K562 (cell line): Measurements from ENCODE around the gene IL17RA. TPM values are rescaled to one million over a fixed set of nuclear protein-coding genes. Genes with fewer than 3 reads are reported as not detected.

Experiments
- ATAC-seq: fragments of 200-7000 bp; cut with Tn5 transposase; 3 replicates; pipeline ENCODE4 v1.9.1; 2020; ENCODE audit warnings: moderate library complexity
- BruUV-seq: library from RNA; stranded (reverse); fragments of 400-500 nt; replicated peaks from 2 replicates; lab custom pipeline; 2021; lab: Mats Ljungman, UMichigan
- CTCF ChIA-PET: fragments of 300-600 bp; formaldehyde crosslinking; extraction: SDS; loops from one replicate; lab custom pipeline; 2021; ENCODE audit warnings: low intra/inter-chr PET ratio; lab: Yijun Ruan, JAX
- POLR2A ChIA-PET: fragments of 300-600, 350-650 bp; sonication (Branson Sonifier 250); formaldehyde crosslinking; extraction: SDS; loops from one replicate; lab custom pipeline; 2021; ENCODE audit warnings: antibody characterized with exemption, inconsistent platforms; lab: Yijun Ruan, JAX
- DNase-seq, 4 experiments: peaks; one replicate each; pipeline versions ENCODE4 v3.0.0 to v3.0.0-alpha.2; 2011 to 2018; ENCODE audit warnings: low spot score in 3 of 4, mixed read lengths in 3 of 4; ENCODE audit errors: extremely low read depth in 1 of 4
- FAIRE-seq: peaks from 2 replicates; lab custom pipeline; 2011; peaks lifted over from hg19 to GRCh38; lab: Jason Lieb, UNC
- H2AFZ ChIP-seq: 2 replicates; pipeline ENCODE4 v1.6.0; 2011; ENCODE audit warnings: low read depth, low read length, control low read depth, inconsistent platforms
- H3K27ac ChIP-seq: fragments of 200-600 bp; 3 replicates; pipeline ENCODE4 v1.8.0; 2011; ENCODE audit warnings: low read depth, mild to moderate bottlenecking, control low read depth, inconsistent platforms, low read length, moderate library complexity, mixed read lengths; ENCODE audit errors: extremely low read depth
- H3K27me3 ChIP-seq, 2 experiments: fragments of 300-600 bp in 1 of 2; 2 replicates in 1 of 2; 3 replicates in 1 of 2; pipeline versions ENCODE4 v1.6.0 to v1.8.0; 2011; ENCODE audit warnings: inconsistent platforms in 2 of 2, low read length in 2 of 2, mild to moderate bottlenecking in 1 of 2, mixed read lengths in 1 of 2, moderate library complexity in 1 of 2; ENCODE audit not compliant: control insufficient read depth in 2 of 2, insufficient read depth in 2 of 2
- H3K36me3 ChIP-seq: fragments of 300-600 bp; 3 replicates; pipeline ENCODE4 v1.8.0; 2011; ENCODE audit warnings: mild to moderate bottlenecking, low read length, inconsistent platforms; ENCODE audit not compliant: control insufficient read depth, insufficient read depth
- H3K4me1 ChIP-seq, 2 experiments: fragments of 200-600 bp in 1 of 2; replicated peaks in 1 of 2; 2 replicates in 1 of 2; 3 replicates in 1 of 2; pipeline versions ENCODE4 v1.5.1 to v1.8.0; 2011; ENCODE audit warnings: inconsistent platforms in 2 of 2, low read length in 2 of 2, mild to moderate bottlenecking in 1 of 2, mixed read lengths in 1 of 2, moderate library complexity in 1 of 2; ENCODE audit not compliant: control insufficient read depth in 2 of 2, insufficient read depth in 2 of 2
- H3K4me2 ChIP-seq: 2 replicates; pipeline ENCODE4 v1.6.1; 2011; ENCODE audit warnings: low read length, control low read depth, inconsistent platforms, mixed read lengths; ENCODE audit not compliant: insufficient read depth
- H3K4me3 ChIP-seq: fragments of 200-600 bp; sonication (generic), shearing (Covaris generic); 2 replicates; pipeline ENCODE4 v1.5.1; 2016; ENCODE audit warnings: control low read depth, inconsistent platforms
- H3K79me2 ChIP-seq: fragments of 200-600 bp; 3 replicates; pipeline ENCODE4 v1.8.0; 2011; ENCODE audit warnings: low read length, inconsistent platforms; ENCODE audit not compliant: control insufficient read depth, insufficient read depth
- H3K9ac ChIP-seq, 2 experiments: 2 replicates each; pipeline versions ENCODE4 v1.6.0 to v1.6.1; 2011; ENCODE audit warnings: low read depth in 2 of 2, low read length in 2 of 2, control low read depth in 1 of 2, inconsistent platforms in 1 of 2, mild to moderate bottlenecking in 1 of 2, mixed read lengths in 1 of 2; ENCODE audit not compliant: insufficient read depth in 1 of 2
- H3K9me1 ChIP-seq: one replicate; pipeline ENCODE4 v1.6.0; 2011; ENCODE audit warnings: inconsistent platforms, mild to moderate bottlenecking, low read length, moderate library complexity; ENCODE audit not compliant: control insufficient read depth, insufficient read depth
- H3K9me3 ChIP-seq: replicated peaks from 2 replicates; pipeline ENCODE4 v1.5.1; 2011; ENCODE audit warnings: low read depth, low read length, inconsistent platforms; ENCODE audit not compliant: control insufficient read depth, insufficient read depth
- H4K20me1 ChIP-seq: replicated peaks from 2 replicates; pipeline ENCODE4 v1.6.1; 2011; ENCODE audit warnings: low read length, inconsistent platforms, mixed read lengths; ENCODE audit not compliant: control insufficient read depth, insufficient read depth
- ASH1L ChIP-seq: fragments of 450-650 bp; IDR thresholded peaks from 2 replicates; pipeline ENCODE4 v1.6.1; 2018; ENCODE audit warnings: borderline replicate concordance, mild to moderate bottlenecking, low read depth; ENCODE audit not compliant: partially characterized antibody
- FOXP1 ChIP-seq: sonication (generic); formaldehyde crosslinking; IDR thresholded peaks from 2 replicates; pipeline ENCODE4 v1.8.0; 2022; ENCODE audit warnings: mild to moderate bottlenecking, missing genetic modification reagents
- HDGF ChIP-seq: fragments of 450-650 bp; IDR thresholded peaks from 2 replicates; pipeline ENCODE4 v1.6.1; 2016
- MAX ChIP-seq: sonication (generic); formaldehyde crosslinking; IDR thresholded peaks from 2 replicates; pipeline ENCODE4 v1.9.0; 2022; ENCODE audit warnings: mild to moderate bottlenecking, missing genetic modification reagents
- MITF ChIP-seq: IDR thresholded peaks from 2 replicates; pipeline ENCODE4 v1.6.1; 2014; ENCODE audit warnings: antibody characterized with exemption
- NR1H2 ChIP-seq: sonication (generic); formaldehyde crosslinking; IDR thresholded peaks from 2 replicates; pipeline ENCODE4 v1.4.0; 2020; ENCODE audit warnings: mild to moderate bottlenecking, missing genetic modification reagents
- POLR2G ChIP-seq: fragments of 200-400 bp; formaldehyde crosslinking; IDR thresholded peaks from 2 replicates; pipeline ENCODE4 v1.6.1; 2017; ENCODE audit warnings: low read depth, mild to moderate bottlenecking, antibody characterized with exemption, low read length, moderate library complexity
- PYGO2 ChIP-seq: fragments of 450-650 bp; IDR thresholded peaks from 2 replicates; pipeline ENCODE4 v1.6.1; 2016; ENCODE audit warnings: mild to moderate bottlenecking, missing genetic modification characterization, moderate library complexity, missing compliant biosample characterization
- STAT6 ChIP-seq: sonication (generic); formaldehyde crosslinking; IDR thresholded peaks from 2 replicates; pipeline ENCODE4 v1.8.1; 2023; ENCODE audit warnings: mild to moderate bottlenecking, missing genetic modification reagents
- ZNF445 ChIP-seq: fragments of 250-450 bp; sonication (Bioruptor Pico); IDR thresholded peaks from 2 replicates; pipeline ENCODE4 v1.4.0; 2020; ENCODE audit warnings: low read depth, mild to moderate bottlenecking, moderate library complexity
- ZNF766 ChIP-seq: fragments of 200-800 bp; sonication (Bioruptor generic); conservative IDR thresholded peaks from 2 replicates; pipeline ENCODE4 v1.6.1; 2016; ENCODE audit warnings: missing genetic modification characterization, missing compliant biosample characterization
- WGBS: fragments of 100-300 bp; shearing (Covaris generic); methylation state at CpG from one replicate; pipeline ENCODE4 v1.1.6; 2016; ENCODE audit warnings: low coverage, mixed read lengths; ENCODE audit not compliant: insufficient coverage; ENCODE audit errors: missing lambda C conversion rate; 5-methylcytosine and 5-hydroxymethylcytosine counted together
- in situ Hi-C: fragments of 300-500 bp; cut with MboI; formaldehyde crosslinking; loops from 4 replicates; pipeline ENCODE4 v1.15.0; 2018; ENCODE audit warnings: inconsistent platforms, mixed read lengths
- intact Hi-C: fragments of 100-400 bp; cut with micrococcal nuclease; formaldehyde crosslinking; loops from 2 replicates; pipeline ENCODE4 v1.14.2; 2022
- polyA plus RNA-seq, 8 experiments: library from polyadenylated mRNA; depleted of rRNA in 4 of 8; stranded (reverse) in 5 of 8; unstranded in 3 of 8; fragments of >200 nt; fragmentation: Nextera tagmentation in 2 of 8; fragmentation: Illumina TruSeq in 1 of 8; extraction: Ambion mirVana in 2 of 8; extraction: Trizol in 1 of 8; gene quantifications; 2 replicates each; pipeline versions ENCODE4 v1.2.1 to v1.2.3, GENCODE V29; 2011 to 2014; ENCODE audit warnings: inconsistent platforms in 1 of 8, missing spikeins in 1 of 8
- total RNA-seq, 7 experiments: library from RNA; depleted of rRNA in 6 of 7; stranded (reverse); fragments of >200 nt in 6 of 7; fragmentation: Illumina TruSeq in 2 of 7; extraction: Trizol in 2 of 7; gene quantifications; 2 replicates each; pipeline versions ENCODE4 v1.2.1 to v1.2.3, GENCODE V29; 2011 to 2021; ENCODE audit warnings: low replicate concordance in 1 of 7
- TF ChIP-seq, protein P1 (sequence below): fragments of 250-450 bp; sonication (Bioruptor Pico); IDR thresholded peaks from 2 replicates; pipeline ENCODE4 v1.4.0; 2020; ENCODE audit warnings: mild to moderate bottlenecking, moderate library complexity

Gene IL17RA
- total and polyA plus RNA-seq, 9 of the 15 experiments (the other 6 are each of a cell fraction or from before 2014, with no cell fraction given): 0.17 to 11.8 (median 3.7) TPM

GRCh38 chr22:17117890-17118289 is 33.1 kb downstream of the IL17RA start:
- POLR2A ChIA-PET: interaction anchor here (0.6 kb wide), 1 partner anchor 813 kb away, joined by 3 read pairs; no protein-coding TSS in a partner anchor
- in situ Hi-C loops (no loop called here), intact Hi-C loops (loop anchor here (5.0 kb wide), 1 partner anchor 384 kb away; no protein-coding TSS in a partner anchor)
- ATAC-seq (no peak), FAIRE-seq (no peak), DNase-seq (no peak)
- 3% methylated on average over 4 of the region's 4 CpGs for WGBS
- Histone ChIP-seq H3K27ac (no peak overlapping the region), H4K20me1 (peaks cover 18% of the 10 kb centered on the region), H3K4me2 (no peak overlapping the region), H3K79me2 (no peaks in the 10 kb centered on the region), H3K9me3 (no peaks in the 10 kb centered on the region), H3K9ac (no peak overlapping the region), H3K4me3 (no peak overlapping the region), H3K36me3 (no peaks in the 10 kb centered on the region), H2AFZ (no peak overlapping the region), H3K4me1 (peaks cover 0 to 25% of the 10 kb centered on the region in 2 experiments; a peak in 2 of 5 replicates), H3K27me3 (peaks cover 39 to 82% of the 10 kb centered on the region in 2 experiments), H3K9me1 (no peaks in the 10 kb centered on the region)
- TF ChIP-seq NR1H2 (CRISPR knock-in tag) (no peak), STAT6 (CRISPR knock-in tag) (no peak), MAX (CRISPR knock-in tag) (no peak), MITF (no peak), POLR2G (no peak), HDGF (no peak), ZNF445 (CRISPR knock-in tag) (no peak), FOXP1 (CRISPR knock-in tag) (no peak), ZNF766 (CRISPR knock-in tag) (no peak), PYGO2 (tag) (no peak), ASH1L (no peak)
- TF ChIP-seq, protein P1, sequence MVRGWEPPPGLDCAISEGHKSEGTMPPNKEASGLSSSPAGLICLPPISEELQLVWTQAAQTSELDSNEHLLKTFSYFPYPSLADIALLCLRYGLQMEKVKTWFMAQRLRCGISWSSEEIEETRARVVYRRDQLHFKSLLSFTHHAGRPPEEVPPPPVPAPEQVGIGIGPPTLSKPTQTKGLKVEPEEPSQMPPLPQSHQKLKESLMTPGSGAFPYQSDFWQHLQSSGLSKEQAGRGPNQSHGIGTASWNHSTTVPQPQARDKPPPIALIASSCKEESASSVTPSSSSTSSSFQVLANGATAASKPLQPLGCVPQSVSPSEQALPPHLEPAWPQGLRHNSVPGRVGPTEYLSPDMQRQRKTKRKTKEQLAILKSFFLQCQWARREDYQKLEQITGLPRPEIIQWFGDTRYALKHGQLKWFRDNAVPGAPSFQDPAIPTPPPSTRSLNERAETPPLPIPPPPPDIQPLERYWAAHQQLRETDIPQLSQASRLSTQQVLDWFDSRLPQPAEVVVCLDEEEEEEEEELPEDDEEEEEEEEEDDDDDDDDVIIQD (CRISPR knock-in tag): no peak
- CTCF ChIA-PET: no interaction called here
- BruUV-seq: no TSS peak
